Caco-2 (cell line): ENCODE measurements around the gene ING3. TPM values are rescaled to one million over a fixed set of nuclear protein-coding genes. Genes with fewer than 3 reads are reported as not detected.

Experiments
- BruUV-seq: library from RNA; stranded (reverse); fragments of 400-500 nt; replicated peaks from 2 replicates; lab custom pipeline; 2021; lab: Mats Ljungman, UMichigan
- CTCF ChIA-PET: fragments of 300-600 bp; sonication (Branson Sonifier 250); formaldehyde crosslinking; loops from one replicate; lab custom pipeline; 2022; ENCODE audit warnings: antibody characterized with exemption; lab: Charles Lee
- POLR2A ChIA-PET: fragments of 300-600 bp; sonication (Branson Sonifier 250); formaldehyde crosslinking; loops from one replicate; lab custom pipeline; 2022; ENCODE audit warnings: antibody characterized with exemption; lab: Charles Lee
- DNase-seq, 2 experiments: peaks; one replicate each; pipeline versions ENCODE4 v3.0.0 to v3.0.0-alpha.2; 2020 to 2022
- H3K27me3 ChIP-seq: replicated peaks from 2 replicates; pipeline ENCODE4 v1.6.0; 2011; ENCODE audit warnings: low read length; ENCODE audit not compliant: control insufficient read depth, insufficient read depth
- H3K36me3 ChIP-seq: 2 replicates; pipeline ENCODE4 v1.5.1; 2011; ENCODE audit warnings: low read length; ENCODE audit not compliant: control insufficient read depth, insufficient read depth
- H3K4me1 ChIP-seq: fragments of 250-450 bp; sonication (Bioruptor Pico); 2 replicates; pipeline ENCODE4 v1.5.1; 2020; ENCODE audit warnings: mild to moderate bottlenecking
- H3K4me3 ChIP-seq: 2 replicates; pipeline ENCODE4 v1.5.1; 2011; ENCODE audit warnings: low read depth, mild to moderate bottlenecking, control low read depth, low read length
- H3K9me3 ChIP-seq: fragments of 250-450 bp; sonication (Bioruptor Pico); 2 replicates; pipeline ENCODE4 v1.5.1; 2020; ENCODE audit warnings: mild to moderate bottlenecking, moderate library complexity
- H3K27ac Mint-ChIP-seq: one replicate; pipeline ENCODE4 v1.8.0; 2022; ENCODE audit warnings: mixed read lengths; ENCODE audit not compliant: unreplicated experiment
- H3K27me3 Mint-ChIP-seq: one replicate; pipeline ENCODE4 v1.8.0; 2022; ENCODE audit warnings: mixed read lengths; ENCODE audit not compliant: insufficient read depth, unreplicated experiment
- H3K36me3 Mint-ChIP-seq: one replicate; pipeline ENCODE4 v1.8.0; 2022; ENCODE audit warnings: mild to moderate bottlenecking, mixed read lengths; ENCODE audit not compliant: insufficient read depth, unreplicated experiment
- H3K4me1 Mint-ChIP-seq: one replicate; pipeline ENCODE4 v1.8.0; 2022; ENCODE audit warnings: low read depth, mixed read lengths; ENCODE audit not compliant: unreplicated experiment
- H3K4me3 Mint-ChIP-seq: one replicate; pipeline ENCODE4 v1.8.0; 2022; ENCODE audit warnings: mild to moderate bottlenecking, moderate library complexity, mixed read lengths; ENCODE audit not compliant: unreplicated experiment
- H3K9me3 Mint-ChIP-seq: one replicate; pipeline ENCODE4 v1.8.0; 2022; ENCODE audit warnings: mixed read lengths; ENCODE audit not compliant: unreplicated experiment
- intact Hi-C: fragments of 100-400 bp; cut with micrococcal nuclease; formaldehyde crosslinking; loops from one replicate; pipeline ENCODE4 v1.10.0; 2022; ENCODE audit not compliant: unreplicated experiment
- total RNA-seq: library from RNA; stranded (reverse); gene quantifications from 2 replicates; pipeline ENCODE4 v1.2.3, GENCODE V29; 2022
- TF ChIP-seq, protein P1 (sequence below), 2 experiments: fragments of 200-600 bp in 1 of 2; IDR thresholded peaks; 1 replicate in 1 of 2; 2 replicates in 1 of 2; pipeline versions ENCODE4 v1.5.1 to v1.8.0; 2011 to 2022; ENCODE audit warnings: antibody characterized with exemption in 1 of 2, control low read depth in 1 of 2, inconsistent platforms in 1 of 2, low read depth in 1 of 2, low read length in 1 of 2, mild to moderate bottlenecking in 1 of 2, moderate library complexity in 1 of 2; ENCODE audit not compliant: insufficient read depth in 1 of 2, severe bottlenecking in 1 of 2, unreplicated experiment in 1 of 2

The ING3 gene
- total RNA-seq, 1 experiment from 2014 or later: 14.6 TPM

- H3K4me3 ChIP-seq: no peak overlapping the region
- no peaks in the 10 kb centered on the region for H3K36me3 ChIP-seq
Measured at GRCh38 chr7:120941064-120941463, 9.5 kb upstream of the ING3 start.

DNA sequence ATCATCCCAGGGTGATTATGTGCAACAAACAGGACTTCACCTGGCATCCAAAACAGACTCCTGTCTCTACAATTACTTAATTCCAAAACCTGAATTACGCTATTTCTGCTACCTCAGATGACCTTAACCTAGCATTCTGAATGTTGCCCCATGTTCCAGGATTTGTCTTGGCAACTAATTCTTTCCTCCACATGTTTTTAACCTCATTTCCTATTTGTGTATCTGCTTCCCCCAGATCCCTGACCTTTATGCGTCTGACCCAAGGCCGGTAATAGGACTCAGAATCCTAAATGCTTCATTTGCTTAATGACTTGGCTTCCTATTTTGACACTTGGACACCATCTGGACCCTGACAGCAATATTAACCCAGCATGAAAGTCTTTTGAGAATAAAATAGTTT lies 8.7 kb upstream of the ING3 start:
- Histone ChIP-seq H3K36me3 (no peaks in the 10 kb centered on the region), H3K4me3 (no peak overlapping the region), H3K9me3 (no peaks in the 10 kb centered on the region), H3K4me1 (no peaks in the 10 kb centered on the region), H3K27me3 (no peaks in the 10 kb centered on the region; the same call in 1 of the 2 replicates)
- no TSS peak for BruUV-seq
- peaks cover 4% of the 10 kb centered on the region for H3K27me3 Mint-ChIP-seq
- DNase-seq: no peak
- H3K4me3 Mint-ChIP-seq: no peak overlapping the region
- no peaks in the 10 kb centered on the region for H3K36me3 Mint-ChIP-seq
- H3K9me3 Mint-ChIP-seq: no peaks in the 10 kb centered on the region
- H3K27ac Mint-ChIP-seq: no peak overlapping the region
- intact Hi-C loops: loop anchor here (1.0 kb wide), 2 partner anchors 136 to 150 kb away; no protein-coding TSS in a partner anchor
- TF ChIP-seq, protein P1, sequence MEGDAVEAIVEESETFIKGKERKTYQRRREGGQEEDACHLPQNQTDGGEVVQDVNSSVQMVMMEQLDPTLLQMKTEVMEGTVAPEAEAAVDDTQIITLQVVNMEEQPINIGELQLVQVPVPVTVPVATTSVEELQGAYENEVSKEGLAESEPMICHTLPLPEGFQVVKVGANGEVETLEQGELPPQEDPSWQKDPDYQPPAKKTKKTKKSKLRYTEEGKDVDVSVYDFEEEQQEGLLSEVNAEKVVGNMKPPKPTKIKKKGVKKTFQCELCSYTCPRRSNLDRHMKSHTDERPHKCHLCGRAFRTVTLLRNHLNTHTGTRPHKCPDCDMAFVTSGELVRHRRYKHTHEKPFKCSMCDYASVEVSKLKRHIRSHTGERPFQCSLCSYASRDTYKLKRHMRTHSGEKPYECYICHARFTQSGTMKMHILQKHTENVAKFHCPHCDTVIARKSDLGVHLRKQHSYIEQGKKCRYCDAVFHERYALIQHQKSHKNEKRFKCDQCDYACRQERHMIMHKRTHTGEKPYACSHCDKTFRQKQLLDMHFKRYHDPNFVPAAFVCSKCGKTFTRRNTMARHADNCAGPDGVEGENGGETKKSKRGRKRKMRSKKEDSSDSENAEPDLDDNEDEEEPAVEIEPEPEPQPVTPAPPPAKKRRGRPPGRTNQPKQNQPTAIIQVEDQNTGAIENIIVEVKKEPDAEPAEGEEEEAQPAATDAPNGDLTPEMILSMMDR (IDR thresholded peaks at IDR 0.05; ENCODE audit: insufficient read depth in 1 of 2, low read depth in 1 of 2, low read length in 1 of 2, severe bottlenecking in 1 of 2, unreplicated experiment in 1 of 2): no peak
- no peaks in the 10 kb centered on the region for H3K4me1 Mint-ChIP-seq
- ChIA-PET POLR2A (interaction anchor here (0.6 kb wide), 1 partner anchor 8 kb away, joined by 4 read pairs; the partner anchor contains the start of gene ING3), CTCF (no interaction called here)

More at GRCh38 chr7:120941064-120941463, 9.5 kb upstream of the ING3 start:
- ChIA-PET CTCF (no interaction called here), POLR2A (no interaction called here)
- Mint-ChIP-seq H3K27ac (no peak overlapping the region), H3K27me3 (peaks cover under 1% of the 10 kb centered on the region), H3K4me1 (no peaks in the 10 kb centered on the region), H3K36me3 (no peaks in the 10 kb centered on the region), H3K4me3 (no peak overlapping the region), H3K9me3 (no peaks in the 10 kb centered on the region)
- no peak for DNase-seq
- no TSS peak for BruUV-seq
- TF ChIP-seq, protein P1 (IDR thresholded peaks at IDR 0.05; ENCODE audit: insufficient read depth in 1 of 2, low read depth in 1 of 2, low read length in 1 of 2, severe bottlenecking in 1 of 2, unreplicated experiment in 1 of 2): no peak
- H3K9me3 ChIP-seq: no peaks in the 10 kb centered on the region
- intact Hi-C loops: loop anchor here (1.0 kb wide), 2 partner anchors 135 to 149 kb away; no protein-coding TSS in a partner anchor
- no peaks in the 10 kb centered on the region; the same call in 1 of the 2 replicates for H3K27me3 ChIP-seq
- no peaks in the 10 kb centered on the region for H3K4me1 ChIP-seq

DNA sequence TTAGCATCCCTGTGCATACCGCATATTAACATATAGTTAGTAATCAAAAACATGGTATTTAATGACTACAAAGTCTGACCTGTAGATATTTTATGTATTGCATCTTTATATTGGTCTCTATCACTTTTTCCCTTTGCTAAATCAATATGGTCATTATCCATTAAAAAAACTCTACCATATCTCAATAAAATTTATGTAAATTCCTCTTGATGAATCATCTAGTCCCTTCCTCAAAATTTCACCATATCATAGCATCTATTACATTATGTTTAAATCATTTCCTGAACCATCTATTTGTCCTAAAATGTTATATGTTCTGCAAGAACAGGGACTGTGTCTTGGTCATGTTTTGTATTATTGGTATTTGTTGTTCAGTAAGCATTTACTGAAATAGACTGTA lies 7.7 kb upstream of the ING3 start:
- CTCF ChIA-PET: no interaction called here
- no TSS peak for BruUV-seq
- Histone ChIP-seq H3K9me3 (no peaks in the 10 kb centered on the region), H3K4me1 (no peaks in the 10 kb centered on the region), H3K27me3 (no peaks in the 10 kb centered on the region; the same call in none of the 2 replicates), H3K4me3 (no peak overlapping the region), H3K36me3 (no peaks in the 10 kb centered on the region)
- H3K4me3 Mint-ChIP-seq: no peak overlapping the region
- H3K27ac Mint-ChIP-seq: no peak overlapping the region
- no peaks in the 10 kb centered on the region for H3K36me3 Mint-ChIP-seq
- H3K4me1 Mint-ChIP-seq: no peaks in the 10 kb centered on the region
- POLR2A ChIA-PET: no interaction called here
- DNase-seq: no peak
- intact Hi-C loops: no loop called here
- peaks cover 4% of the 10 kb centered on the region for H3K27me3 Mint-ChIP-seq
- H3K9me3 Mint-ChIP-seq: no peaks in the 10 kb centered on the region
- TF ChIP-seq, protein P1 (IDR thresholded peaks at IDR 0.05; ENCODE audit: insufficient read depth in 1 of 2, low read depth in 1 of 2, low read length in 1 of 2, severe bottlenecking in 1 of 2, unreplicated experiment in 1 of 2): no peak
